HEK293T (cell line): ENCODE results near the gene GAS2L1.

Source experiments
- CTCF ChIA-PET: fragments of 350-600 bp; formaldehyde crosslinking; extraction: SDS; loops from one replicate; lab custom pipeline; 2021; ENCODE audit warnings: antibody characterized with exemption, inconsistent platforms; lab: Yijun Ruan, JAX
- POLR2A ChIA-PET: fragments of 350-600 bp; formaldehyde crosslinking; extraction: SDS; loops from one replicate; lab custom pipeline; 2020; ENCODE audit warnings: antibody characterized with exemption, inconsistent platforms; lab: Yijun Ruan, JAX
- DNase-seq: peaks from one replicate; pipeline ENCODE4 v3.0.0; 2012; ENCODE audit warnings: mixed read lengths; ENCODE audit errors: extremely low spot score
- ARNT ChIP-seq: fragments of 450-650 bp; IDR thresholded peaks from 2 replicates; pipeline ENCODE4 v1.6.1; 2017; ENCODE audit warnings: mild to moderate bottlenecking
- BHLHE40 ChIP-seq: fragments of 450-650 bp; IDR thresholded peaks from 2 replicates; pipeline ENCODE4 v1.6.1; 2016; ENCODE audit warnings: mild to moderate bottlenecking, moderate library complexity, borderline replicate concordance
- CTBP1 ChIP-seq: fragments of 450-650 bp; IDR thresholded peaks from 2 replicates; pipeline ENCODE4 v1.6.1; 2016; ENCODE audit warnings: borderline replicate concordance
- ELF4 ChIP-seq: fragments of 450-650 bp; IDR thresholded peaks from 2 replicates; pipeline ENCODE4 v1.6.1; 2017; ENCODE audit warnings: antibody characterized with exemption
- FOXA1 ChIP-seq: fragments of 450-650 bp; IDR thresholded peaks from 2 replicates; pipeline ENCODE4 v1.6.1; 2016; ENCODE audit warnings: mild to moderate bottlenecking
- FOXK2 ChIP-seq: fragments of 450-650 bp; IDR thresholded peaks from 2 replicates; pipeline ENCODE4 v1.6.1; 2016; ENCODE audit warnings: mild to moderate bottlenecking
- FOXM1 ChIP-seq: fragments of 450-650 bp; IDR thresholded peaks from 2 replicates; pipeline ENCODE4 v1.6.1; 2017; ENCODE audit warnings: mild to moderate bottlenecking, borderline replicate concordance
- HDGF ChIP-seq: fragments of 450-650 bp; IDR thresholded peaks from 2 replicates; pipeline ENCODE4 v1.6.1; 2017; ENCODE audit warnings: antibody characterized with exemption, borderline replicate concordance
- L3MBTL2 ChIP-seq: fragments of 450-650 bp; conservative IDR thresholded peaks from 2 replicates; pipeline ENCODE4 v1.6.1; 2016; ENCODE audit warnings: mild to moderate bottlenecking
- LEF1 ChIP-seq: fragments of 450-650 bp; IDR thresholded peaks from 2 replicates; pipeline ENCODE4 v1.6.1; 2017; ENCODE audit warnings: mild to moderate bottlenecking, borderline replicate concordance
- NFRKB ChIP-seq: fragments of 450-650 bp; IDR thresholded peaks from 2 replicates; pipeline ENCODE4 v1.6.1; 2016; ENCODE audit warnings: mild to moderate bottlenecking, moderate library complexity
- PKNOX1 ChIP-seq: fragments of 450-650 bp; IDR thresholded peaks from 2 replicates; pipeline ENCODE4 v1.6.1; 2016
- SP1 ChIP-seq: fragments of 450-650 bp; IDR thresholded peaks from 2 replicates; pipeline ENCODE4 v1.6.1; 2017
- SUZ12 ChIP-seq: fragments of 450-650 bp; IDR thresholded peaks from 2 replicates; pipeline ENCODE4 v1.6.1; 2016; ENCODE audit warnings: mild to moderate bottlenecking
- TARDBP ChIP-seq: fragments of 450-650 bp; IDR thresholded peaks from 2 replicates; pipeline ENCODE4 v1.6.1; 2016
- ZNF384 ChIP-seq: fragments of 450-650 bp; IDR thresholded peaks from 2 replicates; pipeline ENCODE4 v1.6.1; 2016

The GAS2L1 gene

DNA sequence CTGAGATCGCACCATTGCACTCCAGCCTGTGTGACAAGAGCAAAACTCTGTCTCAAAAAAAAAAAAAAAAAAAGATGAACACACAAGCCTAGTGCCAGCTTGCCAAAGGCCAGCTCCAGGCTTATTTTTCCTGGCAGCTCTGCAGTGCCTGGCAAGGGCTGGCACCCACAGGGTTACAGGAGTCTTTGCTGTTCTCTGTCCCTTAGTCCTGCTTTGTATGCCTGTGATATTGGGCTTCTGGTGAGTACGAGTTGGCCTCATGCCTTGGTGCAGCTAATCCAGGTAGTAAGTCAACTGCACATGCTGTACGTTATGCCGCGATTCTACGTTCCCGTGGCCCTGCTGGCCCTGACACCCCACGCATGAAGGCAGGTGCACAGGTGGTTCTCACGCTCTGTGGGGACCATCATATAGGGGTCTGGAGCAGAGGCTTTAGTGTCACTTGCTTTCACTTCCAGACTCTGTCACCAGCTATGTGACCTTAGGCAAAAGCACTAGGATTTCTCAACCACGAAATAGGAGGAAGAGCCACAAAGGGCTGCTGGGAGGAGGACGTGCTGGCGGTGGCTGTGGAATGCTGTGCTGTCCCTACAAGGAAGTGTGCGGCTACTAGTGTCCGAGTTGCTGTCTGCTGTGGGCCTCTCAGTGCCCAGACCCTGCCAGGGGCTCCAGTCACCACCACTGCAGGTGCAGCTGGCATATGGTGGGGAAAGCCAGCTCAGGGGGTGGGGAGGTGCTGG lies 30.5 kb downstream of the GAS2L1 start:
- DNase-seq, result no peak
- ChIA-PET POLR2A (no interaction called here), CTCF (no interaction called here)
- no peak for TF ChIP-seq HDGF
- no peak for TF ChIP-seq BHLHE40
- TF ChIP-seq FOXK2, result no peak
- no peak for TF ChIP-seq ZNF384
- no peak for TF ChIP-seq CTBP1
- TF ChIP-seq L3MBTL2, result no peak
- TF ChIP-seq ELF4, result no peak
- TF ChIP-seq SUZ12, result no peak
- TF ChIP-seq PKNOX1, result no peak
- TF ChIP-seq FOXA1, result no peak
- TF ChIP-seq LEF1, result no peak
- TF ChIP-seq ARNT, result no peak
- no peak for TF ChIP-seq TARDBP
- no peak for TF ChIP-seq SP1
- TF ChIP-seq FOXM1, result no peak

DNA sequence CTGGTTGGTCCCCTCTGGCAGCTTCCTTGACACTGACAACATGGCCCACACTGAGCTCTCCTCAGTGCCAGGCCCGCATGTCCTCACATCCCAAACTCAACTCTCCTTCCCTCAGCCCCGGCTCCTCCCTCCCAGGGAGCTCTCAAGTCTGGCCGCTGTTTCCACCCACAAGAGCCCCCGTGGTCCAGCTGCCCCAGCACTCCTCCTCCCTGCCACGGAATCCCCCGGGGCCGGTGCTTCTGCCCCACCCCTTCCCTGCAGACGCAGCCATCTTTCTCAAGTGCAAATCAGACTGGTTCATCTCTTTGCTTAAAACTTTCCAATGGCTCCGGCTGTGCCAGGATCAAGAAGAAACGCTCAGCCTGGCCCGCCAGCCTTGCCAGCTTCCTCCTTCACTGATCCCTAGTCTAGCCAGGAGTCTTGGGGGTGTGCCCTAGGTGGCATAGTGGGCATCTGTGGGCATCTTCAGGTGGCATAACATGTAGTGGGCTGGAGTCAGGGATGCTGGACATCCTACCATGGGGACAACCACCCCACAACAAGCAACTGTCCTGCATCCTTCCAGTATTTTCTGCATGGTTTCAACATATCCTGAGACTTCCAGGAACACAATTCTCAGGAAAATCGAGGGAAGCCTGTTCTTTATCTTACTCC lies 31.3 kb downstream of the GAS2L1 start:
- no peak for DNase-seq
- no peak for TF ChIP-seq FOXK2
- no peak for TF ChIP-seq SP1
- TF ChIP-seq ZNF384, result no peak
- no peak for TF ChIP-seq NFRKB
- no peak for TF ChIP-seq L3MBTL2
- TF ChIP-seq FOXA1, result no peak
- no peak for TF ChIP-seq SUZ12
- TF ChIP-seq ELF4, result no peak
- ChIA-PET POLR2A (no interaction called here), CTCF (no interaction called here)

DNA sequence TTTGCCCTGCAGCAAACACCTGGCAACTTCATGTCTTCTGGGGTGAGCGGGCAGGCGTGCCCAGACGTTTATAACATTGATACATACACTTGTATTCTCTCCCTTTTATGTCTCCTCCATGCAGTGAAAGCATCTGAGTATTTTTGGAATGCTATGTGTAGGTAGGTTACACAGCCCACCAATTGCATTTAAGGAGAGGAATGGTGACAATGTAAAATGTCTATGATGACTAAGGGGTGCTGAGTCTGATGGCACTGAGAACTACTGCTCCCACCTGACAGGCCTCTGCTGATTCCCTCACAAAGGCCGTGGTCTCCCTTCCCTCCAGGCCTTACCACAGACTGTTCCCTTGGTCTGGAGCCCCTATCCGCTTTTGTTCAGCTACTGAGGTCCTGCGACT lies 31.9 kb downstream of the GAS2L1 start:
- POLR2A ChIA-PET, result no interaction called here
- TF ChIP-seq PKNOX1 (no peak), LEF1 (no peak), L3MBTL2 (no peak), SP1 (no peak), SUZ12 (no peak), TARDBP (no peak), ELF4 (no peak), NFRKB (no peak), FOXM1 (no peak), BHLHE40 (no peak), FOXA1 (no peak), ARNT (no peak), FOXK2 (no peak), HDGF (no peak), CTBP1 (no peak), ZNF384 (no peak)
- CTCF ChIA-PET, result no interaction called here

GRCh38 chr22:29339381-29340235 lies 33.2 kb downstream of the GAS2L1 start:
- TF ChIP-seq ARNT (no peak), SP1 (no peak), CTBP1 (no peak), HDGF (no peak), ELF4 (no peak), LEF1 (no peak), SUZ12 (no peak), L3MBTL2 (no peak), BHLHE40 (no peak), ZNF384 (no peak), NFRKB (no peak), FOXA1 (no peak), TARDBP (no peak), PKNOX1 (no peak), FOXM1 (no peak), FOXK2 (no peak)
- POLR2A ChIA-PET, result no interaction called here
- no peak for DNase-seq
- CTCF ChIA-PET, result no interaction called here

More for the DNA sequence above, 31.9 kb downstream of the GAS2L1 start:
- DNase-seq, result no peak

DNA sequence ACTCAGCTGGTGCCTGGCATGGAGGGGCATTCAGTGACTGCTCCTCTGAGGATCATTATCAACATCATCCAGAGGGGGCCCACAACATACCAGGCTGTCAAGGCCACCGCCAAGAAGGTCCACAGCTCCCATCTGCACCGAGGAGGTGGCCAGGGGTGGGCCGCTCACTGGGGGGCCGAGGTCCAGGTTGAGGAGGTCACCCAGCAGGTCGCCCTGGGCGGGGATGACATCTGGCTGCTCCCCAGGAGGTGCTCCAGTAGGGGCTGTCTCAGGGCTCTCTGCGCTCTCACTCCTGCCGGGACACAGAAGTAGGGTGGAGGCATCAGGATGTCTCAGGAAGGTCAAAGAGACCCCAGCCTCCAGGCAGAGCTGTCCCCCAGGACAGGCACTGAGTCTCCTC lies 34.1 kb downstream of the GAS2L1 start:
- TF ChIP-seq ZNF384, result no peak
- no peak for TF ChIP-seq BHLHE40
- no peak for TF ChIP-seq FOXM1
- TF ChIP-seq TARDBP, result no peak
- ChIA-PET CTCF (no interaction called here), POLR2A (no interaction called here)
- DNase-seq, result no peak
